Ureter (tissue), 1 donor: ENCODE measurements around the gene TTC24. TPM values are rescaled to one million over a fixed set of nuclear protein-coding genes. Genes with fewer than 3 reads are reported as not detected.

Source experiments
- total RNA-seq: library from RNA; stranded (reverse); gene quantifications from one replicate; pipeline ENCODE4 v1.2.4, GENCODE V29; 2023
- donor health status: DM: yes; HTN: yes; CAD: no.

TTC24 gene
- total RNA-seq, 1 donor from 2014 or later, result not detected

Other genes starting within 250 kb of the TTC24 start
- 209 TPM for gene CCT3, start 241.4 kb upstream of the TTC24 start, total RNA-seq
- gene TSACC, start 241.2 kb upstream of the TTC24 start, total RNA-seq, result 2.2 TPM
- gene RHBG, start 210.5 kb upstream of the TTC24 start, total RNA-seq, result 2.8 TPM
- gene MEF2D, start 78.9 kb upstream of the TTC24 start, total RNA-seq, result 55.3 TPM
- gene IQGAP3, start 7.2 kb upstream of the TTC24 start, total RNA-seq, result 0.68 TPM
- 119 TPM for gene NAXE, start 12.1 kb downstream of the TTC24 start, total RNA-seq
- 42.5 TPM for gene GPATCH4, start 21.8 kb downstream of the TTC24 start, total RNA-seq
- 5.6 TPM for gene HAPLN2, start 39.7 kb downstream of the TTC24 start, total RNA-seq
- 1.1 TPM for gene BCAN, start 62.4 kb downstream of the TTC24 start, total RNA-seq
- gene NES, start 97.7 kb downstream of the TTC24 start, total RNA-seq, result 42.4 TPM
- gene CRABP2, start 125.9 kb downstream of the TTC24 start, total RNA-seq, result 229 TPM
- 49.5 TPM for gene METTL25B, start 148.7 kb downstream of the TTC24 start, total RNA-seq
- 42.7 TPM for gene ISG20L2, start 149.0 kb downstream of the TTC24 start, total RNA-seq
- gene MRPL24, start 161.4 kb downstream of the TTC24 start, total RNA-seq, result 91.6 TPM
- gene HDGF, start 172.0 kb downstream of the TTC24 start, total RNA-seq, result 151 TPM
- 70.9 TPM for gene PRCC, start 187.8 kb downstream of the TTC24 start, total RNA-seq
- gene SH2D2A, start 237.1 kb downstream of the TTC24 start, total RNA-seq, result 6.7 TPM